Hepatocyte (in vitro differentiated cells): ENCODE data around the gene SCNN1G.

Experiments
- CTCF ChIP-seq: fragments of 200-600 bp; sonication (generic); IDR thresholded peaks from 2 replicates; pipeline ENCODE4 v1.5.1; 2016; ENCODE audit warnings: antibody characterized with exemption, mild to moderate bottlenecking; ENCODE audit not compliant: poor library complexity
- EZH2 ChIP-seq: fragments of 200-600 bp; sonication (generic); IDR thresholded peaks from 2 replicates; pipeline ENCODE4 v1.6.1; 2016; ENCODE audit warnings: antibody characterized with exemption, mild to moderate bottlenecking, borderline replicate concordance

- TF ChIP-seq CTCF = no peak
- TF ChIP-seq EZH2 = no peak
Observed at GRCh38 chr16:23202166-23202565, 19.6 kb downstream of the SCNN1G start.
